ENCODE measurements around the gene PALMD.

Gene PALMD, protein sequence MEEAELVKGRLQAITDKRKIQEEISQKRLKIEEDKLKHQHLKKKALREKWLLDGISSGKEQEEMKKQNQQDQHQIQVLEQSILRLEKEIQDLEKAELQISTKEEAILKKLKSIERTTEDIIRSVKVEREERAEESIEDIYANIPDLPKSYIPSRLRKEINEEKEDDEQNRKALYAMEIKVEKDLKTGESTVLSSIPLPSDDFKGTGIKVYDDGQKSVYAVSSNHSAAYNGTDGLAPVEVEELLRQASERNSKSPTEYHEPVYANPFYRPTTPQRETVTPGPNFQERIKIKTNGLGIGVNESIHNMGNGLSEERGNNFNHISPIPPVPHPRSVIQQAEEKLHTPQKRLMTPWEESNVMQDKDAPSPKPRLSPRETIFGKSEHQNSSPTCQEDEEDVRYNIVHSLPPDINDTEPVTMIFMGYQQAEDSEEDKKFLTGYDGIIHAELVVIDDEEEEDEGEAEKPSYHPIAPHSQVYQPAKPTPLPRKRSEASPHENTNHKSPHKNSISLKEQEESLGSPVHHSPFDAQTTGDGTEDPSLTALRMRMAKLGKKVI

GRCh38 chr1:99645699-99646531 is at the start of gene PALMD:
TSS of gene PALMD (plus strand) at chr1:99646113. CDS start at chr1:99646318, 205 bp downstream.
- DNase-seq = no peak

GRCh38 chr1:99598738-99599411 is 47.0 kb upstream of the PALMD start:
- DNase-seq = no peak

DNA sequence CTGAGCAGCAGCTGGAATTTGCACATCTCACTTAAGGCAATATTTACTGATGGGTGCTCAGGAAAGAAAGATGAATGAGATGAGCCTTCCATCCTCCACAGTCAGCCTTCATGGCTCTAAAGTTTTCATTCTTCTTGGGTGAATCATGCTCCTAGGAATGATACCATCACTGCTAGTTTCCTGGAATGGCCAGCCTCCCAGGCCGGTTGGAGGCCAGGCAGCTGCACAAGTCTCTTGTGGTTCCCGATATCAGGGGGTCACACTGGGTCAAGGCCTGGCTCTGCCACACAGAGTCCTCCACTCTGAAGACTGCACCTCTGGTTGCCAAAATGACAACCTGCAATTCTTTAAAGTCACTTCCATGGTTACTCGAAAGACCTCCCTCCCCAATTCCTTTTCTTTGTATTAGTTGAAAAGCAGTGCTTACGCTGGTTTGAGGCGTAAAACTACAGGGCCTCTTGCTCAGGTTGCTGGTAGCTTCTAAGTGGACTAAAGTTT is 46.2 kb upstream of the PALMD start:
- DNase-seq = no peak

- no peak for DNase-seq
Measured at GRCh38 chr1:99600782-99601181, 45.1 kb upstream of the PALMD start.

DNA sequence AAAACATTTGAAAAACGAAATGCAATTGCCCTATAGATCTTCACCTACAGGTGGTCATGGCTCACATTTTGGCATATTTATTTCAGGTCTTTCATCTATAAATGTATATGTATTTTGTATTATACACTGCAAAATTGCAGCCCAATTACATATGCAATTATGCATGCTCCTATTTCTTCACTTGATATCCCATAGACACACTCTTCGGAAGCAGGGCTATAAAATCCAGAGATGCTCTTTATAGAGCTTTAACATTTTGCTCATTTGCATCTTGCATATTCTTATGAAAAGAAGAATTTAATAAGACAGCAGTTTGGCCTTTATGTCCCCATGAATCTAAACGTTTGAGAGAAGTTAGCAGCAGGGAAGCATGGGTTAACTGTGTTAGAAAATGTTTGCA is 44.7 kb upstream of the PALMD start:
- no peak for DNase-seq

DNA sequence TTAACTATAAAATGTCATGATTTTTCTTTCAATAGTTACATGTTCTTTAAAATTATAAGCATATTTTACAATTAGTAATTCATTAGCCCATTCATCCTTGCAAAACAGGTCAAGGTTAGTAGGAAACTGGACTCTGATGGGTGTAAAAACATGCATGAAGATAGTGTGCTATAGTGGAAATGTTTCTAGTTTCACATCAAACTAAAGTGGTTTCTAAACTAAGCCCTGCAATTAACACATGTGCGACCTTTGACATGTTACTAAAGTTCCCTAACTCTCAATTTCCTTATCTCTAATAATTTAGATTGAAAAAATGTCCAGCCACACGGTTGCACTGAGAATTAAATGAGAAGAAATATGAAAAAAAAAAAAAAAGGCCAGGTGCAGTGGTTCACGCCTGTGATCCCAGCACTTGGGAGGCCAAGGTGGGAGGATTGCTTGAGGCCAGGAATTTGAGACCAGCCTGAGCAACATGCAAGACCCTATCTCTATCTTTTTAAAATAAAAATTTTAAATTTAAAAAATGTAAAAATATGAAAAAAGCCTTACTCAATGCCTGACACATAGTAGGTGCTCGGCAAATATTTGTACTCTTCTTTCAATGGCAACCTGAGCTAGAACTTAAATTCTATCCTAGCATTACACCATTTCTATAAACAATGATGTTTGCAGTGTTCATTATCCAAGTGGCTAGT is 44.1 kb upstream of the PALMD start:
- DNase-seq = no peak

DNA sequence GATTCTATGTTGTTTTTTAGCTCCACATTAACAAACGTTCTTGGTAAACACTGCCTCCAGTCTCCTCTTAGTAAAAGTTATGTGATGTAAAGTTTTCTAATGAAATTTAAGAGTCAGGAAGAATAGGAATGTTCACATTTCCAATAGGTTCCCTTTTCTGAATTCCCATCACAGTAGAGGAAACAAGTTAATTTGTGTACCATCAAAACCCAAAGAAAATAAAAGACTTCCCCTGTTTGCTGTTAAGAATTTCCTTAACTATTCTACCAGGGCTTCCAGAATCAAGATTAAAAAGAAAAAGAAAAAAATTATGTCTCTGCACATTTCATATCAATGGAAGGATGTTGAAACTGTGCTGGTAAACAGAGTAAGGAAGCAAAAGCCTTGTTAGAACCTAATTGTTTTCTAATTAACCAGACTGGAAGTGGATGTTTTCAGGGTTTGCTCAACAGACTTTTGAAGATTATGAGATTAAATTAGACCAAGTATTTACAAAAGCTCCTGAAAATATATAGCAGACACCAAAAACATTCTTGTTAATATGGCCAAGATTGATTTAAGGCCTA is 43.4 kb upstream of the PALMD start:
- DNase-seq = no peak

GRCh38 chr1:99603699-99604560 is 42.0 kb upstream of the PALMD start:
- DNase-seq = no peak

GRCh38 chr1:99606306-99606705 is 39.6 kb upstream of the PALMD start:
- no peak for DNase-seq

GRCh38 chr1:99607590-99607989 is 38.3 kb upstream of the PALMD start:
- DNase-seq = no peak

DNA sequence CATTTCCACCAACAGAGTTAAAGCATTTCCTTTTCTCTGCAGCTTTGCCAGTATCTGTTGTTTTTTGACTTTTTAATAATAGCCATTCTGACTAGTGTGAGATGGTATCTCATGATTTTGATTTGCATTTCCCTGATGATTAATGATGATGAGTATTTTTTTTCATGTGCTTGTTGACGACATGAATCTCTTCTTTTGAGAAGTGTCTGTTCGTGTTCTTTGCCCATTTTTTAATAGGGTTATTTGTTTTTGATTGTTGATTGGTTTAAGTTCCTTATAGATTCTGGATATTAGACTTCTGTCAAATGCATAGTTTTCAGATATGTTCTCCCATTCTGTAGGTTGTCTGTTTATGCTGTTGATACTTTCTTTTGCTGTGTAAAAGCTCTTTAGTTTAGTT is 37.9 kb upstream of the PALMD start:
- DNase-seq = no peak

DNA sequence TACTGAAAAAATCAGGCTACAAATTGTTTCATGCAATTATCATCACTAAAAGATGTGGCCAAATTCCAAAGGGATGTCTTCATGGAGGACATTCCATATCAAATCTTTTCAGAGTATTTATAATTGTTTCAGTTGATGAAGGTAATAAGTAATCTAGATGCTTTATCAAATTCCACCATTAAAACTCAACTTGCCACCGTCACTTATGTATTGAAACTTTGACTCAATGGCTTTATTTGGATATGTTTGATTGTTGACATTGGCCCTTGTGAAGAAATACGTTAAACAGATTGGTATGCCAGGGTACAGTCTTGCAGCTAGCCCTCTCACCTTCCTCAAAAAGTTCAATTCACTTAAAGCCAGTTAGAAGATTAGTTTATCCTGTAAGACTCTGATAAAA is 32.2 kb upstream of the PALMD start:
- no peak for DNase-seq

- no peak for DNase-seq
Measured at GRCh38 chr1:99614728-99615127, 31.2 kb upstream of the PALMD start.

DNA sequence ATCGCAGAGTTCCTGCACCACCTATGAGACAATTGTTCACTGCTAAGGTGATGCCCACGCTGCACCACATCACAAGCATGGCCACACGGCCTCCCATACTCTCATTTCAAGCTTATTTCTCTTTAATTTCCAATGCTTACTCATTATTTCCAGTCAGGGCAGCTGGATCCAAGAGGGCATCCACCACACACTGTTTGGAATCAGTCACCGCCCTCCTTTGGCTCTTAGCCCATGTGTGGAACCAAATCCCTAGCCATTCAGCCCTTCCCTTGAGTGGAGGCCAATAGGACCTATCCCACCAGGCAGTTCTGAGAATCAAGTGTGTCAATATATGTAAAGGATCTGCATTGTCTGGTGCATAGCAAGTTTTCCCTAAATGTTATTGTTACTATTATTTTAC is 26.3 kb upstream of the PALMD start:
- no peak for DNase-seq

DNA sequence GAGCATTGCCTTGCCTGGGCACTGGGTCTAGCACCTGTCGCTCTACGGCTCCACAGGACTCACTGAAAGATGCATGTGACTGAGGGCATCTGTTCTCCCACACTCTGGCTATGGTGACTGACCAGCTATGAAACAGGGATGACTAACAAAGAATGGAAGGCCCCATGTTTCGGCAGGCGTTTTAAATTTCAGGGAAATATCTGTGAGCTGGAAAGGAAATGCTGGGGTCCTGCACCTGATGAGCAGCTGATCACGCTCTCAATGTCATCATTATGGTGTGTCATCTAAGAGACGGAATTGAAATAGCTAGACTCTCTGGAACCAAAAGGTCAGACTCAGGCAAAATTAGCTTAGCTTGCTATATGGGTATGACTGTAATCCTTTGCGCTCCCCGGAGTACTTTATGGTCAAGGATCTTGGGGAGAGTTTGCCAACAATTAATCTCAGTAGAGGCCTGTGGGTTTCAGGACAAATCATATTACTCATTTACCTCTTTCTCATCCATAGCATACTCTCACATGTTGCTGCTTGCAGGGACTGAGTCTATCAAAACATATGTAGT is 24.5 kb upstream of the PALMD start:
- no peak for DNase-seq

GRCh38 chr1:99622702-99623347 is 23.1 kb upstream of the PALMD start:
- DNase-seq = no peak

- no peak for DNase-seq
Measured at GRCh38 chr1:99623554-99623953, 22.4 kb upstream of the PALMD start.

GRCh38 chr1:99627615-99628014 is 18.3 kb upstream of the PALMD start:
- DNase-seq = no peak

DNA sequence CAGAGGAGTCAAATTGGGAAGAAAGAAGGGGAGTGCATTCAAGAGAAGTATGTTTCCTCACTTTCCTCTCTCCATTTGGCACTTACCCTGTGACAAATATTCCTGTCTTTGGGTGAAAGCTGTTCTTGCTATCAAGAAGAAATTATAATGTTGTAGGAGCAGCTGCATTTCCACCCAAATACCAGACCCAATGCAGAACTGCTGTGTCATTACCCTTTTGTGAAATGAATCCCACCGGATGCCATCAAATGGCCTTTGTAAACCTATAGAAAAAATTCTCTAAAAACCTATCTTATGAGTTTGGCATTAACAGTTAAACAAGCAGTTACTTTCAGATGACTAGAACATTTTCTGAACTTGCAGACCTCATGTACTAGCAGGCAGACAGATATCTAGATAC is 16.7 kb upstream of the PALMD start:
- no peak for DNase-seq

GRCh38 chr1:99634971-99635624 is 10.8 kb upstream of the PALMD start:
- DNase-seq = no peak
